Stimulated activated CD4-positive, alpha-beta T cell treated with anti-CD3 and anti-CD28 coated beads, Interleukin-15, amount 100 ng/mL, for 48 hours (primary cell): ENCODE results near the gene WDR45.

Source experiments
- DNase-seq, 2 donors: peaks; one replicate each; pipeline ENCODE4 v3.0.0-alpha.2; 2020; ENCODE audit warnings: low read depth in 2 of 2

WDR45 gene

DNA sequence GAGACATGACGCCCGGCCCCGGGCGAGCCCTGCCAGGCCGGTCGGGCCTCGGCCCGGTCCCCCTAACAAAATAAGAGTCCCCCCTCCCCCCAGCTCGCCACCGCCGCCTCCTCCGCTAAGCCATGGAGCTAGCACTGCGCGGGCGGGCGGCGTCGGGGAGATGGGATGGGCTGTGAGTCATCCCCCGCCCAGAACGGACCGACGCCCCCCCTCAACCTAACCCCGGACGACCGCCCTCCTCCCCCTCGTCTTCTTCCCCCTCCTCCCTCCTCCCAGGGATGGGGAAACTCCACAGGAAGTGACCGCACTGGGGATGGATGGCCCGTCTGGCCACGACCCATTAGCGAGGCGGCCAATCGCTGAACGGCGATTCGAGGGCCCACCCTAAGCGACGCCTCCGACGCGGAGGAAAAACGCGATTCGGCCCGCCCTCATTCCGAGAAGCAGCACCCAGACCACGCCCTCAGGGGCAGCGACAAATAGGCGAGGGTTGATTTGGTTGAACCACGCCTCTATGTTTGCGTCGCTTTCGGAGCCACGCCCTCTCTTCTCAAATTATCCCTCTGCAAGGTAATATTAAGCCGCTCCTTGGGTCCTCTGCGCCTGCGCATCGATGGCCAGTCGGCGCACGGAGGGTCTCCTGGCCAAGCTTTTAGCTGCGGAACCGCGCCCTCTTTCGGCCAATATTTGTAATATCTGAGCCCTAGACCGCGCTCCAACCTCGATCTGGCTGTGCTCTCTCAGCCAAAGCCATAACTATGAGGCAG lies 36.3 kb downstream of the WDR45 start, which contains the start of gene TFE3:
Gene TFE3, minus strand, starts transcription at position 138 of the 767 bp plus-strand sequence. Its CDS starts 131 bp downstream, at position 7.
- peak; percentile 93 to 94 for DNase-seq

DNA sequence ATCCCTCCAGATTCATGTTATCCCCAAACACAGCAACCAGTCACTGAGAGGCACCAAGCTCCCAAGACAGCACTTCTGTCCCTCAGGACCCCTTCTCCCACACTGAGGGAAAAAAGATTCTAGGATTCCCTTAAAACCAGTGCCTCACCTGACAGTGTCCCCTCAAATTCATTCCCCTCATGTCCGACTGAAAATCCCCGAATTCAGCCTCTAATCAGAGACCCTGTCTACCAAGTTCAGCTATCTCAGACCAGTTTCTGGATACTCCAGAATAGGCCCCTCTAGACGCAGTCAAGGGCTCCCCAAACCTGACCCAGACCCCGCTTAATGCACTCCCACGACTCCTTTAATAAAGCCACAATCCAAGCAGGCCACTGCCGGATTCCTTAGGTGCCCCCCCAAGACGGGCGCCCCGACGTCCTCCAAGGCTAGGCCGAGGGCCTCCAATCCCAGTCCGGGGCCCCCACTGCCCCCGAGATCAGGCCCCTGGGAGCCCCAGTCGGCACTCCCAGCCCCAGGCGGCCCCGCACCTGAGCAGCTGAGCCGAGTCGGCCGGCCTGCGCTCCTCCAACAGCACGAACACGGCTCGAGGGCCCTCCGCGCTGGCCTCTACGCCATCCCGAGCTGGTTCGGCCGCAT lies 37.0 kb downstream of the WDR45 start:
- DNase-seq = no peak

- no peak for DNase-seq
These were observed 37.7 kb downstream of the WDR45 start for GRCh38 chrX:49041744-49042580.

DNA sequence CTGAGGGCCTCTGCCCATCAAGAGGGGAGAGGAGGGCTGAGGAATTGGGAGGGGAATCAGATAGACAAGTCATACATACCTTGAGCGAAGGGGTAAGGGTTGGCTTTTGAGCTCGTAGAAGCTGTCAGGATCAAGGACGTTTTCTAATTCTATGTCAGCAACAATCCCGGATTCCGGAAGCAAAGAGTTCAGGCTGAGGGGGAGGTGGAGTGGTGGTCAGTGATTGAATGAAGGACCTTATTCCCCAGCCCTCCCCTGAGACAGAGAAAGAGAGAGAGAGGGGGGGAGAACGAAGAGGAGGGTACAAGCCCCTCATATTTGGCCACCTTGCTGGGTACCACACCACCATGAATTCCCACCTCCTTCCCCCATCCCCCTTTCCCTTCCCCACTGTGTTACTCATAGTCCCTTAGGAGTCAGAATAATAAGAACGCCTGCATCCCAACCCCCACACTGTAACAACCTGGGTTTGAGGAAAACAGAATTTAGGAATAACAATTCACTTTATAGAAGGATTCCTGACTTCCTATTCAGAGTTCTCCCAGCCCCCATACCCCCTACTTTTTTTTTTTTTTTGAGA lies 39.2 kb downstream of the WDR45 start:
- no peak for DNase-seq

DNA sequence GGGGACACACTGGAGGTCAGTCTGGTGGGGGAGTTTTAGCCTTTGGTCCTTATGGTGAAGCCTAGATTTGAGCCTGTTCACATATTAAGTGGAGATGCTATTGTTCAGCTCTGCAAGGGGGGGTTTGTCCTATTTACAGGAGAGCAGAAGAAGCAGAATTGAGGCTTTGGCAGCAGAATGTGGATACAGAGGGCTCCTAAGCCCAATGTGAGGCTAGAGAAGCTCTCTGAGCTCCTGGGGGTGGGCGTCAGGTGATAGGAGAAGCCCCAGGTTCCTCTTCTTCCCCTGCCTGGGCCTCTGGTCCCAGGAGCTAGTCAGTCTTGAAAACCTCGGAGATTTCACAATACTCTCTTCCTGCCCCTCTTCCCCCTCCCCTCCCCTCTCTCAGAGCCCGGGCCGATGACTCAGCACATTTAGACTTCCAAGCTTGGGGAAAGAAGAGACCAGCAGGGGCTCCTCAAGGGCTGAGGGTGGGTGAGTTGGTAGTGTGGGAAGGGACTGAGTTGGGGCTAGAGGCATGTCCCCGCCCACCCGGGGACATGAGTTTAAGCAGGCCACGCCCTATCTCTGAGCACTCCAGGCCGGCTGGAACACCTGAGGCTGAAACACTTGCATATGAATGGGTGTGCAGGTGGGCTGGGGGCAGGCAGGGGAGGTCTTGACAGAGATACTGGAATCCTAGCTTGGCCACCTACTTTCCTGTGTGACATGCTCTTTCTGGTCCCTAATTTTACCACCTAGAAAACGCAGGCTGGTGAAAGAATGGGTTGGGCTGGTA lies 39.9 kb downstream of the WDR45 start:
- peak; percentile 17 to 29 for DNase-seq

DNA sequence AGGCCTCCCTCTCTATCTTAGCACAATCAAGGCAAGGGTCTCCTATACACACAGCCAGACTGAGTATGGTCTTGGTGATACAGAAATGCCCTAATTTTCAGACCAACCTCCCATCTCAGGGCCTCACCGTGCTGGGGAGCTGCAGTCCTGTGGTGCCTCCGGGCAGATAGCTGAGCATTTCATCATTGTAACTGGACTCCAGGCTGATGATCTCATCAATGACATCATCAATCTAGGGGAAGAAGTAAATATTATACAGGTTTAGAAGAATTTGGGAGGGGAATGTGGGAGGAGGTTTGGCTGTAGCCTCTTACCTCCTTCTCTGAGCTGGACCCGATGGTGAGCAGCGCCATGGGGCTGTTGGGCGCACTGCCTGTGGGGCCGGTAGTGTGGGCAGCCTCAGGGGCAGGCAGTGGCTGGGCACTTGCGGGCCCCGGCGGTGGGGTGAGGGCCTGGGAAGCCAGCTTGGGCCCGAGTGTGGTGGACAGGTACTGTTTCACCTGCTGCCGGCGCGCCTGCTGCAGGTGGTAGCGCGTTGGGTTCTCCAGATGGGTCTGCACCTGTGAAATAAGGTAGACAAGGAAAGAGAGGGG lies 41.7 kb downstream of the WDR45 start:
- DNase-seq = no peak

GRCh38 chrX:49030283-49030682 lies 49.4 kb downstream of the WDR45 start:
- DNase-seq = no peak

DNA sequence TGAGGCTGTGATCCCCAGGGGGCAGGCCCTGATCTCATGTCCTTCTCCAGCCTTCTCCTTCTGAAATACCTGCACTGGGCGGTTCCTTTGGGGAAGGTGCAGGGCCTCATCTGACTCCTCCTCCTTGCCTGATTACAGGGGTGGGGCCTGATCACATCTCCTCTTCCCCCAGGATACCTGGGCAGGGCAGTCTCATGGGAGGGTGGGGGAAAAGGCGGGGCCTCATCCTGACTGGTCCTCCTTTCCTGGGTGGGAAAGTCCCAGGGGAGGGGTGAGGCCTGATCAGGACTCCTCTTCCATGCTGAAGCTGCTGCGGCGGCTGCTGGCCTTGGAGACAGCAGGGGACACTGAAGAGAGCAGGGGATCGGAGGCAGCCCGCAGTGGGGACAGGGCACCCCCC lies 49.8 kb downstream of the WDR45 start:
- DNase-seq = no peak
